ENCODE measurements around the gene ZDHHC14.

GRCh38 chr6:157335829-157336228, 45.2 kb upstream of the ZDHHC14 start:
- TF ChIP-seq POLR2A (IDR thresholded peaks at IDR 0.05) = no peak
- TF ChIP-seq CTCF (IDR thresholded peaks at IDR 0.05) = no peak
- no peak for TF ChIP-seq POLR2AphosphoS5 (IDR thresholded peaks at IDR 0.05)

Data from prostate gland (tissue), 2 donors.